B cell (primary cell): ENCODE data around the gene SGTA. TPM values are rescaled to one million over a fixed set of nuclear protein-coding genes. Genes with fewer than 3 reads are reported as not detected.
A peak's percentile ranks its signal among the peaks of the same experiment; 100 is the strongest.

Experiments
- ATAC-seq: fragments of 200-7000 bp; cut with Tn5 transposase; one replicate; pipeline ENCODE4 v1.10.0; 2021; ENCODE audit warnings: low read depth, mild to moderate bottlenecking, moderate number of reproducible peaks, moderate library complexity
- CTCF ChIA-PET: fragments of 350-600 bp; sonication (Branson Sonifier 250); formaldehyde crosslinking; loops from one replicate; lab custom pipeline; 2021; ENCODE audit warnings: antibody characterized with exemption, inconsistent platforms; lab: Charles Lee
- POLR2A ChIA-PET: fragments of 350-600 bp; sonication (Branson Sonifier 250); formaldehyde crosslinking; loops from one replicate; lab custom pipeline; 2021; ENCODE audit warnings: antibody characterized with exemption; lab: Charles Lee
- DNase-seq: peaks from one replicate; pipeline ENCODE4 v3.0.0; 2013
- H2AFZ ChIP-seq: 2 replicates; pipeline ENCODE4 v1.6.1; 2012; ENCODE audit warnings: mild to moderate bottlenecking, low read depth, low read length; ENCODE audit not compliant: insufficient read depth, poor library complexity, severe bottlenecking
- H3K27ac ChIP-seq, 2 donors: 1 replicate in 1 of 2; 2 replicates in 1 of 2; pipeline ENCODE4 v1.5.1; 2012 to 2013; ENCODE audit warnings: low read length in 2 of 2, mild to moderate bottlenecking in 2 of 2, moderate library complexity in 1 of 2
- H3K27me3 ChIP-seq, 4 experiments: fragments of 200-600 bp in 1 of 4; sonication (generic) in 1 of 4; replicated peaks in 1 of 4; 1 replicate in 2 of 4; 2 replicates in 2 of 4; pipeline versions ENCODE4 v1.6.1 to v1.7.0; 2013 to 2016; ENCODE audit warnings: low read length in 3 of 4, mild to moderate bottlenecking in 2 of 4, mixed read lengths in 1 of 4, moderate library complexity in 1 of 4; ENCODE audit not compliant: insufficient read depth in 4 of 4, control insufficient read depth in 3 of 4; ENCODE audit errors: control extremely low read depth in 1 of 4
- H3K36me3 ChIP-seq, 2 experiments: replicated peaks in 1 of 2; 1 replicate in 1 of 2; 2 replicates in 1 of 2; pipeline versions ENCODE4 v1.6.1 to v1.7.1; 2013; ENCODE audit warnings: low read length in 1 of 2; ENCODE audit not compliant: insufficient read depth in 2 of 2, control insufficient read depth in 1 of 2; ENCODE audit errors: control extremely low read depth in 1 of 2, extremely low read depth in 1 of 2
- H3K4me1 ChIP-seq, 2 donors: fragments of 200-600 bp in 1 of 2; sonication (generic) in 1 of 2; 1 replicate in 1 of 2; 2 replicates in 1 of 2; pipeline versions ENCODE4 v1.5.1 to v1.6.1; 2013 to 2017; ENCODE audit warnings: low read length in 2 of 2; ENCODE audit not compliant: control insufficient read depth in 2 of 2, insufficient read depth in 2 of 2
- H3K4me2 ChIP-seq: replicated peaks from 2 replicates; pipeline ENCODE3; 2012; ENCODE audit warnings: mild to moderate bottlenecking, low read depth, low read length; ENCODE audit not compliant: poor library complexity, severe bottlenecking
- H3K4me3 ChIP-seq, 5 experiments: fragments of 200-600 bp in 1 of 5; sonication (generic) in 1 of 5; 1 replicate in 3 of 5; 2 replicates in 2 of 5; pipeline versions ENCODE4 v1.5.1 to v1.7.0; 2011 to 2016; ENCODE audit warnings: low read length in 4 of 5, mild to moderate bottlenecking in 4 of 5, low read depth in 2 of 5, control low read depth in 1 of 5, moderate library complexity in 1 of 5; ENCODE audit not compliant: insufficient read depth in 1 of 5; ENCODE audit errors: control extremely low read depth in 1 of 5, extremely low read depth in 1 of 5
- H3K79me2 ChIP-seq: fragments of 200-600 bp; sonication (generic); one replicate; pipeline ENCODE4 v1.6.0; 2016; ENCODE audit warnings: low read length; ENCODE audit not compliant: control insufficient read depth, insufficient read depth
- H3K9ac ChIP-seq: fragments of 200-600 bp; sonication (generic); 2 replicates; pipeline ENCODE4 v1.6.1; 2017; ENCODE audit warnings: mild to moderate bottlenecking, low read length, moderate library complexity
- H3K9me3 ChIP-seq, 3 donors: one replicate each; pipeline versions ENCODE4 v1.6.1 to v1.7.1; 2013; ENCODE audit warnings: low read length in 2 of 3; ENCODE audit not compliant: control insufficient read depth in 2 of 3, insufficient read depth in 1 of 3; ENCODE audit errors: control extremely low read depth in 1 of 3
- H4K20me1 ChIP-seq: 2 replicates; pipeline ENCODE4 v1.6.0; 2012; ENCODE audit warnings: mild to moderate bottlenecking, low read length; ENCODE audit not compliant: insufficient read depth, control insufficient read depth, poor library complexity, severe bottlenecking
- H3K27ac Mint-ChIP-seq: one replicate; pipeline ENCODE4 v1.8.0; 2021; ENCODE audit warnings: mixed read lengths
- H3K27me3 Mint-ChIP-seq: one replicate; pipeline ENCODE4 v1.8.0; 2021; ENCODE audit warnings: mixed read lengths
- H3K4me1 Mint-ChIP-seq: one replicate; pipeline ENCODE4 v1.8.0; 2021; ENCODE audit warnings: mixed read lengths
- H3K4me3 Mint-ChIP-seq: one replicate; pipeline ENCODE4 v1.8.0; 2021; ENCODE audit warnings: mixed read lengths
- H3K9me3 Mint-ChIP-seq: one replicate; pipeline ENCODE4 v1.8.0; 2022; ENCODE audit warnings: mixed read lengths; ENCODE audit not compliant: insufficient read depth
- CTCF ChIP-seq: fragments of 200-600 bp; IDR thresholded peaks from one replicate; pipeline ENCODE4 v1.8.0; 2022; ENCODE audit warnings: antibody characterized with exemption, mild to moderate bottlenecking
- EZH2 ChIP-seq: IDR thresholded peaks from 2 replicates; pipeline ENCODE4 v1.6.1; 2012; ENCODE audit warnings: borderline replicate concordance, low read depth, mild to moderate bottlenecking, moderate library complexity, low read length; ENCODE audit not compliant: insufficient read depth, poor library complexity, severe bottlenecking
- WGBS: methylation state at CpG from one replicate; pipeline ENCODE4 v1.1.5; 2013; ENCODE audit warnings: missing lambda C conversion rate; ENCODE audit not compliant: insufficient coverage; 5-methylcytosine and 5-hydroxymethylcytosine counted together
- intact Hi-C: fragments of 100-400 bp; cut with micrococcal nuclease; formaldehyde crosslinking; loops from one replicate; pipeline ENCODE4 v1.10.0; 2022
- polyA plus RNA-seq: library from polyadenylated mRNA; depleted of rRNA; stranded (reverse); fragments of >200 nt; gene quantifications from 2 replicates; pipeline ENCODE4 v1.2.3, GENCODE V29; 2012
- total RNA-seq, 2 donors: library from RNA; stranded (reverse); fragments of 120-200 nt in 1 of 2; gene quantifications; 1 replicate in 1 of 2; 2 replicates in 1 of 2; pipeline versions ENCODE4 v1.2.3 to v1.2.4, GENCODE V29; 2013 to 2022

SGTA gene
- total and polyA plus RNA-seq, 2 donors (not counting 1 experiment from before 2014, with no cell fraction given), result 36.6 to 42.0 TPM

GRCh38 chr19:2736550-2737190 is 46.4 kb downstream of the SGTA start:
- Histone ChIP-seq H3K27ac (no peak overlapping the region), H3K9me3 (peaks cover 0 to 14% (median 0%) of the 10 kb centered on the region in 3 donors), H3K4me2 (no peak overlapping the region), H3K79me2 (peaks cover 43% of the 10 kb centered on the region), H3K4me1 (peaks cover 10 to 23% of the 10 kb centered on the region in 2 donors), H3K27me3 (no peaks in the 10 kb centered on the region), H3K4me3 (no peak overlapping the region), H4K20me1 (peaks cover 21% of the 10 kb centered on the region), H3K9ac (no peak overlapping the region), H2AFZ (no peak overlapping the region), H3K36me3 (peaks cover 5 to 35% of the 10 kb centered on the region in 2 experiments)
- Mint-ChIP-seq H3K4me1 (peaks cover 34% of the 10 kb centered on the region), H3K9me3 (no peaks in the 10 kb centered on the region), H3K4me3 (peak overlapping the region; percentile 5), H3K27ac (peak overlapping the region; percentile 37), H3K27me3 (no peaks in the 10 kb centered on the region)
- CTCF ChIA-PET, result interaction anchor here (2.9 to 3.0 kb wide), 2 partner anchors 12 to 89 kb away, joined by 11 to 19 read pairs; no protein-coding TSS in a partner anchor
- POLR2A ChIA-PET, result interaction anchor here (0.7 kb wide), 1 partner anchor 38 kb away, joined by 3 read pairs; no protein-coding TSS in a partner anchor
- 97% methylated on average over 12 of the region's 15 CpGs for WGBS
- ATAC-seq (no peak), DNase-seq (no peak)
- TF ChIP-seq CTCF, result no peak
- TF ChIP-seq EZH2, result no peak
- intact Hi-C loops, result no loop called here

GRCh38 chr19:2735374-2735773 is 47.7 kb downstream of the SGTA start:
- TF ChIP-seq CTCF, result no peak
- TF ChIP-seq EZH2, result no peak
- H3K9me3 ChIP-seq, result peaks cover 0 to 14% (median 0%) of the 10 kb centered on the region in 3 donors
- H3K4me3 Mint-ChIP-seq, result no peak overlapping the region
- intact Hi-C loops, result no loop called here
- no peaks in the 10 kb centered on the region for H3K27me3 ChIP-seq
- H3K4me1 Mint-ChIP-seq, result peaks cover 34% of the 10 kb centered on the region
- H3K4me3 ChIP-seq, result no peak overlapping the region
- H3K27me3 Mint-ChIP-seq, result no peaks in the 10 kb centered on the region
- peaks cover 10 to 21% of the 10 kb centered on the region in 2 donors for H3K4me1 ChIP-seq
- H2AFZ ChIP-seq, result no peak overlapping the region
- DNase-seq (no peak), ATAC-seq (no peak)
- H3K36me3 ChIP-seq, result peaks cover 5 to 35% of the 10 kb centered on the region in 2 experiments
- WGBS, result 98% methylated on average over 12 of the region's 12 CpGs
- H3K9me3 Mint-ChIP-seq, result no peaks in the 10 kb centered on the region
- ChIA-PET POLR2A (interaction anchor here (0.5 kb wide), 1 partner anchor 64 kb away, joined by 3 read pairs; no protein-coding TSS in a partner anchor), CTCF (interaction anchor here (2.9 kb wide), 1 partner anchor 87 kb away, joined by 19 read pairs; no protein-coding TSS in a partner anchor)
- no peak overlapping the region for H3K4me2 ChIP-seq
- no peak overlapping the region for H3K27ac Mint-ChIP-seq
- no peak overlapping the region for H3K9ac ChIP-seq
- peaks cover 21% of the 10 kb centered on the region for H4K20me1 ChIP-seq
- peaks cover 46% of the 10 kb centered on the region for H3K79me2 ChIP-seq
- no peak overlapping the region for H3K27ac ChIP-seq
